Thoracic aorta (tissue), 2 donors: ENCODE data around the gene CELF2. TPM values are rescaled to one million over a fixed set of nuclear protein-coding genes. Genes with fewer than 3 reads are reported as not detected.

Experiments
- ATAC-seq: fragments of 150-250 bp; one replicate; pipeline ENCODE4 v1.8.0; 2017; ENCODE audit warnings: low read depth; ENCODE audit not compliant: insufficient number of reproducible peaks, low FRiP score
- DNase-seq: peaks from one replicate; pipeline ENCODE4 v3.0.0-alpha.2; 2020; ENCODE audit warnings: low spot score
- H3K27ac ChIP-seq, 2 donors: fragments of 200-600 bp; sonication (generic); 1 replicate in 1 of 2; 2 replicates in 1 of 2; pipeline ENCODE4 v1.5.1; 2016; ENCODE audit warnings: mild to moderate bottlenecking in 2 of 2, moderate library complexity in 2 of 2
- H3K27me3 ChIP-seq: fragments of 200-600 bp; sonication (generic); replicated peaks from 2 replicates; pipeline ENCODE4 v1.6.0; 2016; ENCODE audit warnings: mild to moderate bottlenecking; ENCODE audit not compliant: insufficient read depth
- H3K36me3 ChIP-seq: fragments of 200-600 bp; sonication (generic); one replicate; pipeline ENCODE4 v1.5.1; 2016
- H3K4me1 ChIP-seq, 2 donors: fragments of 200-600 bp; sonication (generic); 1 replicate in 1 of 2; 2 replicates in 1 of 2; pipeline versions ENCODE4 v1.5.1 to v1.6.0; 2016; ENCODE audit warnings: low read depth in 2 of 2, mild to moderate bottlenecking in 1 of 2; ENCODE audit not compliant: control insufficient read depth in 1 of 2
- H3K4me3 ChIP-seq: fragments of 200-600 bp; sonication (generic); 2 replicates; pipeline ENCODE4 v1.5.1; 2016; ENCODE audit warnings: mild to moderate bottlenecking
- H3K9me3 ChIP-seq: fragments of 200-600 bp; sonication (generic); 2 replicates; pipeline ENCODE4 v1.5.1; 2016
- total RNA-seq, 2 donors: library from RNA; depleted of rRNA; stranded (reverse); fragments of >200 nt; gene quantifications; one replicate each; pipeline versions ENCODE4 v1.1.0 to v1.2.3, GENCODE V29; 2016
- TF ChIP-seq, protein P1 (sequence below): fragments of 200-600 bp; sonication (generic); IDR thresholded peaks from one replicate; pipeline ENCODE4 v1.5.1; 2019; ENCODE audit warnings: antibody characterized with exemption

Gene CELF2
- total RNA-seq, 2 donors from 2014 or later: 69.0 to 73.5 TPM

DNA sequence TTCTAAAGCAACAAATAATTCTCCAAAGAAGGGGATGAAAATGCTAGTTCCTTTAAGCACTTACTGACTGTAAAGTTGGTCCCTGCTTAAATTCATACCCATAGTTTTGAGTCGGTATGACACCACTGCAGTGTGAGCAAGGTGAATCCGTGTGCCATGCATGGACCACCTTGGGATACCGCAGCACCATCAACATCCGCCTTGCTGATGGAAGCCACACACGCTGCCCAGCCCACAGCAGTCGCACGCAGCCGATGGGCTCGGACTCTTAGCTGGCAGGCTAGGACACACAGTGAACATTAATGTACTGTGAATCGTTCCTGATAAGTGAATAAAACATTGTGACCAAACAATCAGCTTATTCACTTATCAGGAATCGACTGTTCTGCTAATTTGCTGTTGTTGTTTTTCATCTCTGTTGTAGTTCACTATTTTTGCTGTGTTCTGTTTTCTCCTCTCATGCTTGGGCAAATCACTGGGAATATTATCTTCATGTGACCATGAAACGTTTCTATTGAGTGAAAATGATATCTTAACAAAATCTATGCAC is 318.3 kb downstream of the CELF2 start:
- no peaks in the 10 kb centered on the region for H3K9me3 ChIP-seq
- no peaks in the 10 kb centered on the region for H3K27me3 ChIP-seq
- H3K4me1 ChIP-seq: peaks cover 2 to 13% of the 10 kb centered on the region in 2 donors
- no peaks in the 10 kb centered on the region for H3K36me3 ChIP-seq
- no peak overlapping the region for H3K4me3 ChIP-seq
- ATAC-seq (no peak), DNase-seq (no peak)
- TF ChIP-seq, protein P1, sequence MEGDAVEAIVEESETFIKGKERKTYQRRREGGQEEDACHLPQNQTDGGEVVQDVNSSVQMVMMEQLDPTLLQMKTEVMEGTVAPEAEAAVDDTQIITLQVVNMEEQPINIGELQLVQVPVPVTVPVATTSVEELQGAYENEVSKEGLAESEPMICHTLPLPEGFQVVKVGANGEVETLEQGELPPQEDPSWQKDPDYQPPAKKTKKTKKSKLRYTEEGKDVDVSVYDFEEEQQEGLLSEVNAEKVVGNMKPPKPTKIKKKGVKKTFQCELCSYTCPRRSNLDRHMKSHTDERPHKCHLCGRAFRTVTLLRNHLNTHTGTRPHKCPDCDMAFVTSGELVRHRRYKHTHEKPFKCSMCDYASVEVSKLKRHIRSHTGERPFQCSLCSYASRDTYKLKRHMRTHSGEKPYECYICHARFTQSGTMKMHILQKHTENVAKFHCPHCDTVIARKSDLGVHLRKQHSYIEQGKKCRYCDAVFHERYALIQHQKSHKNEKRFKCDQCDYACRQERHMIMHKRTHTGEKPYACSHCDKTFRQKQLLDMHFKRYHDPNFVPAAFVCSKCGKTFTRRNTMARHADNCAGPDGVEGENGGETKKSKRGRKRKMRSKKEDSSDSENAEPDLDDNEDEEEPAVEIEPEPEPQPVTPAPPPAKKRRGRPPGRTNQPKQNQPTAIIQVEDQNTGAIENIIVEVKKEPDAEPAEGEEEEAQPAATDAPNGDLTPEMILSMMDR: no peak
- H3K27ac ChIP-seq: no peak overlapping the region

DNA sequence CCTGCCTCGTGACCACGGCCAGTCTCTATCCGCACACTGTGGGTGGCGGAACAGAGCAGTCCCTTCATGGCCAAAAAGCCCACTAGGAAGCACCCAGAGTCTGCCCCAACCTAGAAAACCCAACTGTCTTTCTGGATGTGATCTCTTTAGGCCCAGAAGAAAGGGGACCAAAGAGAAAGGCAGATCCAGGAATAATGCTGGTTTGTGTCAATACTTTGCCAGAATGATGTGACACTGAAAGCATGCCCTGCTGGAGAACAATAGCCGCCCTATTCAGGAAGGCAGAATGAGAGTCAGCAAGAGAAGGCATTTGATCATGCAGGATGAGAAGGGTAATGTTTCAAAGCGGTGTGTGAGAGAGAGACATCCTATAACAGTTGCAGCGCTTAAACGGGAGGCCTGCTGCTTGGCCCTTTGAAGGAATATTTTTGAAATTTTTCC is 319.1 kb downstream of the CELF2 start:
- Histone ChIP-seq H3K4me1 (peaks cover 0 to 5% of the 10 kb centered on the region in 2 donors), H3K27ac (no peak overlapping the region), H3K36me3 (no peaks in the 10 kb centered on the region), H3K27me3 (no peaks in the 10 kb centered on the region), H3K4me3 (no peak overlapping the region), H3K9me3 (no peaks in the 10 kb centered on the region)
- DNase-seq (no peak), ATAC-seq (no peak)
- TF ChIP-seq, protein P1: no peak

DNA sequence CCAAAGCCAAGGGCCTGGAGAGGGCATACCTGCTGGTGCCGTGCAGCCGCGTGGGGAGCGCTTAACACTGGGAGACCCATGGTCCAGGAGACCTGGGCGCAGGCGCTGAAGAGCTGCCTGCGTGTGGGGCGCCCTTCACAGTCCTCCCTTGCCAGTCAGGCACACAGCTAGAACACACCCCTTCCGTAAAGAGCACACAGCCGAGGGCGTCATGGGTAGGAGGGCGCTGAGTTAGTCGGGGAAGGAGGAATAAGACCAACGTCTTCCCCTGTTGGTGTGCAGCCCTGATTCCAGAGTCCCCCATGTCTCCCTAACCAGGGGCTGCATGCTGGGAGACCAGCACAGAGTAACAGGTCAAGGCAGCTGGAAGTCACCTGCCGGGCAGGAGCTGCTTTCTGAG is 319.8 kb downstream of the CELF2 start:
- no peaks in the 10 kb centered on the region for H3K36me3 ChIP-seq
- no peaks in the 10 kb centered on the region for H3K4me1 ChIP-seq
- ATAC-seq (no peak), DNase-seq (no peak)
- H3K4me3 ChIP-seq: no peak overlapping the region
- H3K27me3 ChIP-seq: no peaks in the 10 kb centered on the region
- TF ChIP-seq, protein P1: no peak
- no peaks in the 10 kb centered on the region for H3K9me3 ChIP-seq
- no peak overlapping the region for H3K27ac ChIP-seq

DNA sequence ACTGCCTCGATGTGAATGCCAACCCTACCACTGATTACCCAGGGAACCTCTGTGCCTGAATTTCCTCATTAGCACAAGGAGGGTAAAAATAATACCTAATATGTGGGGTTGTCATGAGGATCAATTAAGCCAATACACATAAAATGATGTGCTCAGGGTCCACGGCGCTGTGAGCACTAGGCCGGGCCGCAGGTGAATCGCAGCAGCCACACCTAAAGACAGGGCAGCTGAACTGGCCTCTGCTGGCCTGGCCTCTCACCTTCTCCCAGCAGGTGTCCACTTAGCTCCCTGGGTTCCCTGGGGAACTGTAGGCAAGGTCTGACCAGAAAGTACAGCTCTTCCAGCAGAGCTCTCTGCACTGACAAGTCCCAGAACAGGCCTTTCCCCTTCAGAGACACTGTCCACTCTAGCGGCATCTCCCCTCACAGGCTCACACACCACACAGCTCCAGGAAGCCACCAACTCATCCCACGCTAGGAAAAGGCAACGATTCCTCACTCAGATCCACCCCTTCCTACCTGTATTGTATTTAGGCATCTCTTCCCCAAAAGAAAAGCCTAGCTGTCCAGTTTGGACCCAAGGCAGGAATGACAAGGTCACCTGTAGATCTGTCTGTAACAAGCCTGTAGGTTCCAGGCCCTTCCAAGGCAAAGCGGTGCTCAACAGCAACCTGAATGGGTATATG is 320.6 kb downstream of the CELF2 start:
- DNase-seq (no peak), ATAC-seq (no peak)
- Histone ChIP-seq H3K9me3 (no peaks in the 10 kb centered on the region), H3K4me3 (no peak overlapping the region), H3K27ac (no peak overlapping the region), H3K27me3 (no peaks in the 10 kb centered on the region), H3K4me1 (no peaks in the 10 kb centered on the region), H3K36me3 (no peaks in the 10 kb centered on the region)
- TF ChIP-seq, protein P1: no peak

DNA sequence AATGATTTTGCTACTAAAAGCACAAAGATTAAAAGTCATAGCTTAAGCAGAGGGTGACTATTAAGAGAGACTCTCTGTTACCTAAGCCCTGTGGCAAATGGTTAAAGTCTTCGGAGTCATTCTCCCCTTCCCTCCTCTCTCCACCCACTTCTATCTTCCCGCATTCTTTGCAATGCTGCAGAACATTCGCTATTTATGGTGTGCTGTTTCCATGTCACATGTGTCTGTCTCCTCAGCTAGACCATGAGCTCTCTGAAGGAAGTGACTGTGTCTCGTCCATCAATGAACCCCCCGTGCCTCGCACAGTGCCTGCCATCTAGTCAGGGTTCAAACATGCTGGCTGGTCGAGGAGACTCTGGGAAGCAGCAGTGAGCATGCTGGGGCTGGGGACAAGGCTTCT is 321.3 kb downstream of the CELF2 start:
- H3K27ac ChIP-seq: no peak overlapping the region
- no peaks in the 10 kb centered on the region for H3K4me1 ChIP-seq
- no peaks in the 10 kb centered on the region for H3K27me3 ChIP-seq
- ATAC-seq (no peak), DNase-seq (no peak)
- TF ChIP-seq, protein P1: no peak
- no peaks in the 10 kb centered on the region for H3K9me3 ChIP-seq
- no peaks in the 10 kb centered on the region for H3K36me3 ChIP-seq
- no peak overlapping the region for H3K4me3 ChIP-seq
